ENCODE data around the gene KRTAP10-2. TPM values are rescaled to one million over a fixed set of nuclear protein-coding genes. Genes with fewer than 3 reads are reported as not detected.

The KRTAP10-2 gene
- total and polyA plus RNA-seq, 2 donors (not counting 1 experiment from before 2014, with no cell fraction given) = not detected

DNA sequence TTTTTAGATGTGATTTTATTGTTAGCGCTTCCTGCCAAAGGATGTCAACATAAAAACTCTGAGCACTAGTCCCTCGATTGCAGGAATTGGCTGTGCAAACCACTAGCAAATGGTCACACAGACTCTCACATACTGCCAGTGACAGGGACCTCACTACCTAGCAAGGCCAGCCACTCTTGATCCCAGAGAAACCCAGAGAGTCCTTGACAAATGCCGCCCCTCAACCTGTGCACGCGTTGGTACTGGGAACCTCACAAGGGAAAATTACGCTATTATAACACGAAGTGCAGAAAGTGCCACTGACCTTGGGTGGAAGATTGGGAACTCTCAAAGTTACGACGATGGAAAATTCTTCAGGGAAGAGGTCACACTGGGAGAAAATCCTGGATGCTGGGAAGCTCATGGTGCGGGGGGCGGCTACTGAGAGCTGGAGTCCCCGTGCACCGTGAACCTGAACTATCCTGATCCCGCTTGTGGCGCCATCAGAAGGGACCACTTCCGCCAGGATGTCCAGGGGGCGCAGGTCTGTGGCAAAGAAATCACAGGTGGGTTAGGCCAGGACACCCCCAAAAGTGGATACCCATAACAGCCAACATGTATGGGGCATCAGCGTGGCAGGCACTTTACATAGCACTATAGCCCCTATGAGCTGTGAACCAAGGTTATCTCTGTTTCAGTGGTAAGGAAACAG, 16.3 kb upstream of the KRTAP10-2 start:
- Histone ChIP-seq H3K36me3 (ENCODE audit: control insufficient read depth, insufficient read depth, low read length) (no peaks in the 10 kb centered on the region), H3K27ac (ENCODE audit: insufficient read depth, low read length) (no peak overlapping the region), H2AFZ (ENCODE audit: low read length) (no peak overlapping the region), H3K4me1 (ENCODE audit: control insufficient read depth, extremely low read depth, insufficient read depth, low read length) (no peaks in the 10 kb centered on the region), H3K4me3 (replicated peaks in 1 of 4; ENCODE audit: control extremely low read depth in 1 of 4, insufficient read depth in 1 of 4, low read depth in 3 of 4, low read length in 4 of 4) (no peak overlapping the region), H3K4me2 (ENCODE audit: extremely low read depth, insufficient read depth, low read length) (no peak overlapping the region), H3K79me2 (ENCODE audit: control insufficient read depth, insufficient read depth, low read length) (no peaks in the 10 kb centered on the region), H4K20me1 (ENCODE audit: control insufficient read depth, extremely low read depth, insufficient read depth, low read length) (no peaks in the 10 kb centered on the region), H3K9me3 (ENCODE audit: control insufficient read depth, insufficient read depth, low read depth, low read length) (no peaks in the 10 kb centered on the region), H3K27me3 (ENCODE audit: control insufficient read depth, insufficient read depth, low read length) (no peaks in the 10 kb centered on the region), H3K9ac (ENCODE audit: insufficient read depth, low read length) (no peak overlapping the region)
- DNase-seq (ENCODE audit: low read depth in 2 of 2) = no peak
- no peak for TF ChIP-seq EZH2 (IDR thresholded peaks at IDR 0.05; ENCODE audit: low read length, missing control alignments)
- TF ChIP-seq, protein P1, sequence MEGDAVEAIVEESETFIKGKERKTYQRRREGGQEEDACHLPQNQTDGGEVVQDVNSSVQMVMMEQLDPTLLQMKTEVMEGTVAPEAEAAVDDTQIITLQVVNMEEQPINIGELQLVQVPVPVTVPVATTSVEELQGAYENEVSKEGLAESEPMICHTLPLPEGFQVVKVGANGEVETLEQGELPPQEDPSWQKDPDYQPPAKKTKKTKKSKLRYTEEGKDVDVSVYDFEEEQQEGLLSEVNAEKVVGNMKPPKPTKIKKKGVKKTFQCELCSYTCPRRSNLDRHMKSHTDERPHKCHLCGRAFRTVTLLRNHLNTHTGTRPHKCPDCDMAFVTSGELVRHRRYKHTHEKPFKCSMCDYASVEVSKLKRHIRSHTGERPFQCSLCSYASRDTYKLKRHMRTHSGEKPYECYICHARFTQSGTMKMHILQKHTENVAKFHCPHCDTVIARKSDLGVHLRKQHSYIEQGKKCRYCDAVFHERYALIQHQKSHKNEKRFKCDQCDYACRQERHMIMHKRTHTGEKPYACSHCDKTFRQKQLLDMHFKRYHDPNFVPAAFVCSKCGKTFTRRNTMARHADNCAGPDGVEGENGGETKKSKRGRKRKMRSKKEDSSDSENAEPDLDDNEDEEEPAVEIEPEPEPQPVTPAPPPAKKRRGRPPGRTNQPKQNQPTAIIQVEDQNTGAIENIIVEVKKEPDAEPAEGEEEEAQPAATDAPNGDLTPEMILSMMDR (conservative IDR thresholded peaks at IDR 0.05 in 1 of 2, IDR thresholded peaks at IDR 0.05 in 1 of 2; ENCODE audit: low read depth in 1 of 2, low read length in 2 of 2) = no peak

DNA sequence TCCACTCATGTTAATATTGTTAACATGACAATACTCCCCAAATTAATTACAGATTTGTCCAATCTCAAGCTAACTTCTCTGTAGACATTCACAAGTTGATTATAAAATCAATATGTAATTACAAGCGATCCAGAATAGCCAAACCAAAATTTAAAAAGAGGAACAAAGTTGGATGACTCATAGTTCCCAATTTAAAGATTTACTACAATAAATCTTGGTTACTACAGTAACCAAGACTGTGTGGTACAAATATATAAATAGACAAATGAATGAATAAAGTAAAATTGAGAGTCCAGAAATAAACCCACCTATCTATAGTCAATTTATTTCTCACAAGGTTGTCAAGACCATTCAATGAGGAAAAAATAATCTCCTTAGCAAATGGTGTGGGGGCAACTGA, 15.1 kb upstream of the KRTAP10-2 start:
- no peak overlapping the region for H3K9ac ChIP-seq (ENCODE audit: insufficient read depth, low read length)

DNA sequence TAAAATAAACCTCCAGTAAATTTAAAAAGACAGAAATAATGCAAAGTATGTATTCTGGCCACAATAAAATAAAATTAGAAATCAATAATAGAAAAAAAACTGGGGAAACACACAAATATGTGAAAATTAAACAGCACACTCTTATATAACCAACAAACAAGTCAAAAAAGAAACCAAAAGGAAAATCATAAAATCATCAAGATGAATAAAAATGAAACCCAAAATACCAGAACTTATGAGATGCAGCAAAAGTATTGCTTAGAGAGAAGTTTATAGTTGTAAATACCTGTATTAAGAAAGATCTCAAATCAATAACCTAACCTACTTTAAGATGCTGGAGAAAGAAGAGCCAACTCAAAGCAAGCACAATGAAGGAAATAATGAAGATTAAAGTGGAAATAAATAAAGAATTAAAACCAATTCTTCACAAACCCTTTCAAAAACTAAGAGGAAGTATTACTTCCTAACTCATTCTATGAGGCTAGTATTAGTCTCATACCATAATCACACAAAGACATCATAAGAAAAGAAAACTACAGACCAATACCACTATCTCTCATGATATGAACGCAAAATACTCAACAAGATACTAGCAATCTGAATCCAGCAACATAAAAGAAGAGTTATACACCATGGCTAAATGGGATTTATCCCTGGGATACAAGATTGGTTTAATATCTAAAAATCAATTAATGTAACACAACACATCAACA, 13.7 kb upstream of the KRTAP10-2 start:
- H3K4me2 ChIP-seq (ENCODE audit: extremely low read depth, insufficient read depth, low read length) = no peak overlapping the region
- H3K4me1 ChIP-seq (ENCODE audit: control insufficient read depth, extremely low read depth, insufficient read depth, low read length) = no peaks in the 10 kb centered on the region
- no peak overlapping the region for H3K4me3 ChIP-seq (replicated peaks in 1 of 4; ENCODE audit: control extremely low read depth in 1 of 4, insufficient read depth in 1 of 4, low read depth in 3 of 4, low read length in 4 of 4)
- no peaks in the 10 kb centered on the region for H3K79me2 ChIP-seq (ENCODE audit: control insufficient read depth, insufficient read depth, low read length)
- no peaks in the 10 kb centered on the region for H3K9me3 ChIP-seq (ENCODE audit: control insufficient read depth, insufficient read depth, low read depth, low read length)
- H2AFZ ChIP-seq (ENCODE audit: low read length) = no peak overlapping the region
- no peaks in the 10 kb centered on the region for H4K20me1 ChIP-seq (ENCODE audit: control insufficient read depth, extremely low read depth, insufficient read depth, low read length)
- no peak for TF ChIP-seq EZH2 (IDR thresholded peaks at IDR 0.05; ENCODE audit: low read length, missing control alignments)
- TF ChIP-seq, protein P1 (conservative IDR thresholded peaks at IDR 0.05 in 1 of 2, IDR thresholded peaks at IDR 0.05 in 1 of 2; ENCODE audit: low read depth in 1 of 2, low read length in 2 of 2) = no peak
- H3K27me3 ChIP-seq (ENCODE audit: control insufficient read depth, insufficient read depth, low read length) = no peaks in the 10 kb centered on the region
- no peaks in the 10 kb centered on the region for H3K36me3 ChIP-seq (ENCODE audit: control insufficient read depth, insufficient read depth, low read length)
- H3K9ac ChIP-seq (ENCODE audit: insufficient read depth, low read length) = no peak overlapping the region
- no peak overlapping the region for H3K27ac ChIP-seq (ENCODE audit: insufficient read depth, low read length)
- no peak for DNase-seq (ENCODE audit: low read depth in 2 of 2)

More for the DNA sequence above, 15.1 kb upstream of the KRTAP10-2 start:
- DNase-seq (ENCODE audit: low read depth in 2 of 2) = no peak
- Histone ChIP-seq H3K27me3 (ENCODE audit: control insufficient read depth, insufficient read depth, low read length) (no peaks in the 10 kb centered on the region), H3K4me3 (replicated peaks in 1 of 4; ENCODE audit: control extremely low read depth in 1 of 4, insufficient read depth in 1 of 4, low read depth in 3 of 4, low read length in 4 of 4) (no peak overlapping the region), H3K36me3 (ENCODE audit: control insufficient read depth, insufficient read depth, low read length) (no peaks in the 10 kb centered on the region), H3K9me3 (ENCODE audit: control insufficient read depth, insufficient read depth, low read depth, low read length) (no peaks in the 10 kb centered on the region), H2AFZ (ENCODE audit: low read length) (no peak overlapping the region), H3K4me2 (ENCODE audit: extremely low read depth, insufficient read depth, low read length) (no peak overlapping the region), H3K4me1 (ENCODE audit: control insufficient read depth, extremely low read depth, insufficient read depth, low read length) (no peaks in the 10 kb centered on the region), H3K79me2 (ENCODE audit: control insufficient read depth, insufficient read depth, low read length) (no peaks in the 10 kb centered on the region), H3K27ac (ENCODE audit: insufficient read depth, low read length) (no peak overlapping the region), H4K20me1 (ENCODE audit: control insufficient read depth, extremely low read depth, insufficient read depth, low read length) (no peaks in the 10 kb centered on the region)
- no peak for TF ChIP-seq EZH2 (IDR thresholded peaks at IDR 0.05; ENCODE audit: low read length, missing control alignments)
- TF ChIP-seq, protein P1 (conservative IDR thresholded peaks at IDR 0.05 in 1 of 2, IDR thresholded peaks at IDR 0.05 in 1 of 2; ENCODE audit: low read depth in 1 of 2, low read length in 2 of 2) = no peak

All from fibroblast of lung (primary cell).